Panc1 (cell line): Measurements from ENCODE around the gene SMURF2.

ENCODE experiments used
- POLR2AphosphoS5 ChIP-seq: IDR thresholded peaks from 2 replicates; pipeline ENCODE4 v1.6.1; 2012; ENCODE audit warnings: mild to moderate bottlenecking, low read depth, low read length, moderate library complexity
- SIN3A ChIP-seq: IDR thresholded peaks from 2 replicates; pipeline ENCODE4 v1.6.1; 2012; ENCODE audit warnings: low read depth, mild to moderate bottlenecking, low read length, moderate library complexity, borderline replicate concordance; ENCODE audit not compliant: insufficient read depth
- TCF7L2 ChIP-seq: IDR thresholded peaks from 2 replicates; pipeline ENCODE4 v1.6.1; 2011; ENCODE audit warnings: mild to moderate bottlenecking, low read depth, low read length, inconsistent platforms
- TF ChIP-seq, protein P1 (sequence below): fragments of 450-650 bp; IDR thresholded peaks from 2 replicates; pipeline ENCODE4 v1.5.1; 2017; ENCODE audit warnings: mild to moderate bottlenecking
- TF ChIP-seq, protein P2 (sequence below), 2 experiments: IDR thresholded peaks; 2 replicates each; pipeline ENCODE4 v1.6.1; 2011 to 2012; ENCODE audit warnings: low read depth in 2 of 2, control low read depth in 1 of 2, low read length in 1 of 2, mild to moderate bottlenecking in 1 of 2, moderate library complexity in 1 of 2; ENCODE audit not compliant: insufficient read depth in 1 of 2

- TF ChIP-seq TCF7L2 = no peak
- TF ChIP-seq, protein P1, sequence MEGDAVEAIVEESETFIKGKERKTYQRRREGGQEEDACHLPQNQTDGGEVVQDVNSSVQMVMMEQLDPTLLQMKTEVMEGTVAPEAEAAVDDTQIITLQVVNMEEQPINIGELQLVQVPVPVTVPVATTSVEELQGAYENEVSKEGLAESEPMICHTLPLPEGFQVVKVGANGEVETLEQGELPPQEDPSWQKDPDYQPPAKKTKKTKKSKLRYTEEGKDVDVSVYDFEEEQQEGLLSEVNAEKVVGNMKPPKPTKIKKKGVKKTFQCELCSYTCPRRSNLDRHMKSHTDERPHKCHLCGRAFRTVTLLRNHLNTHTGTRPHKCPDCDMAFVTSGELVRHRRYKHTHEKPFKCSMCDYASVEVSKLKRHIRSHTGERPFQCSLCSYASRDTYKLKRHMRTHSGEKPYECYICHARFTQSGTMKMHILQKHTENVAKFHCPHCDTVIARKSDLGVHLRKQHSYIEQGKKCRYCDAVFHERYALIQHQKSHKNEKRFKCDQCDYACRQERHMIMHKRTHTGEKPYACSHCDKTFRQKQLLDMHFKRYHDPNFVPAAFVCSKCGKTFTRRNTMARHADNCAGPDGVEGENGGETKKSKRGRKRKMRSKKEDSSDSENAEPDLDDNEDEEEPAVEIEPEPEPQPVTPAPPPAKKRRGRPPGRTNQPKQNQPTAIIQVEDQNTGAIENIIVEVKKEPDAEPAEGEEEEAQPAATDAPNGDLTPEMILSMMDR = no peak
- no peak for TF ChIP-seq POLR2AphosphoS5
- no peak for TF ChIP-seq SIN3A
- TF ChIP-seq, protein P2, sequence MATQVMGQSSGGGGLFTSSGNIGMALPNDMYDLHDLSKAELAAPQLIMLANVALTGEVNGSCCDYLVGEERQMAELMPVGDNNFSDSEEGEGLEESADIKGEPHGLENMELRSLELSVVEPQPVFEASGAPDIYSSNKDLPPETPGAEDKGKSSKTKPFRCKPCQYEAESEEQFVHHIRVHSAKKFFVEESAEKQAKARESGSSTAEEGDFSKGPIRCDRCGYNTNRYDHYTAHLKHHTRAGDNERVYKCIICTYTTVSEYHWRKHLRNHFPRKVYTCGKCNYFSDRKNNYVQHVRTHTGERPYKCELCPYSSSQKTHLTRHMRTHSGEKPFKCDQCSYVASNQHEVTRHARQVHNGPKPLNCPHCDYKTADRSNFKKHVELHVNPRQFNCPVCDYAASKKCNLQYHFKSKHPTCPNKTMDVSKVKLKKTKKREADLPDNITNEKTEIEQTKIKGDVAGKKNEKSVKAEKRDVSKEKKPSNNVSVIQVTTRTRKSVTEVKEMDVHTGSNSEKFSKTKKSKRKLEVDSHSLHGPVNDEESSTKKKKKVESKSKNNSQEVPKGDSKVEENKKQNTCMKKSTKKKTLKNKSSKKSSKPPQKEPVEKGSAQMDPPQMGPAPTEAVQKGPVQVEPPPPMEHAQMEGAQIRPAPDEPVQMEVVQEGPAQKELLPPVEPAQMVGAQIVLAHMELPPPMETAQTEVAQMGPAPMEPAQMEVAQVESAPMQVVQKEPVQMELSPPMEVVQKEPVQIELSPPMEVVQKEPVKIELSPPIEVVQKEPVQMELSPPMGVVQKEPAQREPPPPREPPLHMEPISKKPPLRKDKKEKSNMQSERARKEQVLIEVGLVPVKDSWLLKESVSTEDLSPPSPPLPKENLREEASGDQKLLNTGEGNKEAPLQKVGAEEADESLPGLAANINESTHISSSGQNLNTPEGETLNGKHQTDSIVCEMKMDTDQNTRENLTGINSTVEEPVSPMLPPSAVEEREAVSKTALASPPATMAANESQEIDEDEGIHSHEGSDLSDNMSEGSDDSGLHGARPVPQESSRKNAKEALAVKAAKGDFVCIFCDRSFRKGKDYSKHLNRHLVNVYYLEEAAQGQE (IDR thresholded peaks at IDR 0.05; ENCODE audit: insufficient read depth in 1 of 2, low read depth in 2 of 2, low read length in 1 of 2) = no peak
Observed at GRCh38 chr17:64579917-64580316, 82.2 kb downstream of the SMURF2 start.
